ENCODE data around the gene CXCR3. TPM values are rescaled to one million over a fixed set of nuclear protein-coding genes. Genes with fewer than 3 reads are reported as not detected.
"Not testable (repeated sequence)": the region's sequence is repeated elsewhere in the genome, so short reads cannot be mapped to it uniquely, and the experiment has no call there.

CXCR3 gene
- not detected for total RNA-seq (ENCODE audit: insufficient read depth, low replicate concordance)

- DNase-seq (ENCODE audit: low spot score), result no peak
Measured at GRCh38 chrX:71618303-71618721, at the start of gene CXCR3. Gene CXCR3 (minus strand): TSS chrX:71618511. CDS start chrX:71618449, 62 bp downstream.

GRCh38 chrX:71667328-71668247 lies 49.3 kb upstream of the CXCR3 start, which contains the start of gene LOC101059915:
Gene LOC101059915 (plus strand): TSS chrX:71667546.
- no peak for DNase-seq (ENCODE audit: low spot score)

GRCh38 chrX:71666240-71667223 lies 48.2 kb upstream of the CXCR3 start:
- DNase-seq (ENCODE audit: low spot score), result no peak

- DNase-seq (ENCODE audit: low spot score), result no peak
Measured at GRCh38 chrX:71665747-71666146, 47.4 kb upstream of the CXCR3 start.

- DNase-seq (ENCODE audit: low spot score), result no peak
Measured at GRCh38 chrX:71664889-71665491, 46.7 kb upstream of the CXCR3 start.

- DNase-seq (ENCODE audit: low spot score), result not testable (repeated sequence)
Measured at GRCh38 chrX:71664202-71664601, 45.9 kb upstream of the CXCR3 start.

GRCh38 chrX:71663238-71663637 lies 44.9 kb upstream of the CXCR3 start:
- DNase-seq (ENCODE audit: low spot score), result not testable (repeated sequence)

GRCh38 chrX:71662654-71663053 lies 44.3 kb upstream of the CXCR3 start:
- not testable (repeated sequence) for DNase-seq (ENCODE audit: low spot score)

- no peak for DNase-seq (ENCODE audit: low spot score)
Measured at GRCh38 chrX:71661919-71662318, 43.6 kb upstream of the CXCR3 start.

- DNase-seq (ENCODE audit: low spot score), result no peak
Measured at GRCh38 chrX:71660562-71661416, 42.5 kb upstream of the CXCR3 start.

GRCh38 chrX:71659959-71660358 lies 41.6 kb upstream of the CXCR3 start:
- no peak for DNase-seq (ENCODE audit: low spot score)

- DNase-seq (ENCODE audit: low spot score), result no peak
Measured at GRCh38 chrX:71659342-71659741, 41.0 kb upstream of the CXCR3 start.

- no peak for DNase-seq (ENCODE audit: low spot score)
Measured at GRCh38 chrX:71657267-71657666, 39.0 kb upstream of the CXCR3 start.

GRCh38 chrX:71653344-71653743 lies 35.0 kb upstream of the CXCR3 start:
- no peak for DNase-seq (ENCODE audit: low spot score)

GRCh38 chrX:71652405-71652804 lies 34.1 kb upstream of the CXCR3 start:
- peak; percentile 47 for DNase-seq (ENCODE audit: low spot score)

- no peak for DNase-seq (ENCODE audit: low spot score)
Measured at GRCh38 chrX:71650333-71650969, 32.1 kb upstream of the CXCR3 start.

GRCh38 chrX:71644406-71644805 lies 26.1 kb upstream of the CXCR3 start:
- not testable (repeated sequence) for DNase-seq (ENCODE audit: low spot score)

- DNase-seq (ENCODE audit: low spot score), result no peak
Measured at GRCh38 chrX:71640002-71640401, 21.7 kb upstream of the CXCR3 start.

- no peak for DNase-seq (ENCODE audit: low spot score)
Measured at GRCh38 chrX:71638409-71638808, 20.1 kb upstream of the CXCR3 start.

GRCh38 chrX:71637848-71638247 lies 19.5 kb upstream of the CXCR3 start:
- DNase-seq (ENCODE audit: low spot score), result peak; percentile 41
